ENCODE measurements around the gene OTOP1.
"Not testable (repeated sequence)": the region's sequence is repeated elsewhere in the genome, so short reads cannot be mapped to it uniquely, and the experiment has no call there.

DNA sequence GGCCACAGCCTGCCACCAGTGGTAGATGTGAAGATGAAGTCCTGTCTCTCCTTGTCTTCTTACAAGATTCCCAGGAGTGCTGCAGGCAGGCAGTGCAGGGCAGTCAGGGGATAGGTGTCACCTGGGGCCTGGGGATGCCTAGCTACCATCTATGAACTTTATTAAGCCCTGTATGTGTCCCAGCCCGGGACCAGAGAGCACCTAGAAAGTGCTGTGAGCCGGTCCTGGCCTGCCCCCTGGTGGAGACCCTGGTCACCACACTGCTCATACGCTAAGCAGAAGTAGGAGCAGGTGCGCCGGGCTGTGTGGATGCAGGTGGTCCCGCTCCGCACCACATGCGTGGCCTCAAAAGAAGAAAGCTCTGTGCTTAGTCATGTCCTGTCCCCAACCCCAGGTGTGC, 81.1 kb downstream of the OTOP1 start:
- not testable (repeated sequence) for TF ChIP-seq CTCF (IDR thresholded peaks at IDR 0.05); TCF7L2 (IDR thresholded peaks at IDR 0.05; ENCODE audit: low read depth, low read length); SIN3A (IDR thresholded peaks at IDR 0.05; ENCODE audit: borderline replicate concordance, insufficient read depth, low read depth, low read length); POLR2AphosphoS5 (IDR thresholded peaks at IDR 0.05; ENCODE audit: low read depth, low read length); REST (IDR thresholded peaks at IDR 0.05; ENCODE audit: insufficient read depth in 1 of 2, low read depth in 2 of 2, low read length in 1 of 2)
